HepG2 (cell line): ENCODE measurements around the gene WBP2NL. TPM values are rescaled to one million over a fixed set of nuclear protein-coding genes. Genes with fewer than 3 reads are reported as not detected.

Experiments used
- ATAC-seq: fragments of 200-7000 bp; cut with Tn5 transposase; 3 replicates; pipeline ENCODE4 v1.9.1; 2020; ENCODE audit warnings: mild to moderate bottlenecking, moderate library complexity
- BruUV-seq: library from RNA; stranded (reverse); fragments of 400-500 nt; replicated peaks from 2 replicates; lab custom pipeline; 2021; lab: Mats Ljungman, UMichigan
- CTCF ChIA-PET: fragments of 300-600 bp; formaldehyde crosslinking; extraction: SDS; loops from one replicate; lab custom pipeline; 2021; ENCODE audit warnings: low total read pairs, inconsistent platforms, low intra/inter-chr PET ratio; lab: Yijun Ruan, JAX
- POLR2A ChIA-PET: fragments of 350-600 bp; sonication (Branson Sonifier 250); formaldehyde crosslinking; loops from one replicate; lab custom pipeline; 2020; ENCODE audit warnings: antibody characterized with exemption, inconsistent platforms; lab: Yijun Ruan, JAX
- DNase-seq: peaks from one replicate; pipeline ENCODE4 v3.0.0-alpha.2; 2015; ENCODE audit warnings: low spot score
- FAIRE-seq: peaks from 3 replicates; lab custom pipeline; 2011; peaks lifted over from hg19 to GRCh38; lab: Jason Lieb, UNC
- H2AFZ ChIP-seq: one replicate; pipeline ENCODE4 v1.6.1; 2011; ENCODE audit warnings: low read length, inconsistent platforms
- H3K27ac ChIP-seq: fragments of 300-600 bp; 3 replicates; pipeline ENCODE4 v1.8.0; 2011; ENCODE audit warnings: mixed run types, mild to moderate bottlenecking, mixed read lengths, low read length, inconsistent platforms; ENCODE audit not compliant: insufficient read depth; ENCODE audit errors: extremely low read length
- H3K27me3 ChIP-seq, 2 experiments: fragments of 200-600 bp in 1 of 2; 2 replicates in 1 of 2; 3 replicates in 1 of 2; pipeline versions ENCODE4 v1.6.0 to v1.8.0; 2011; ENCODE audit warnings: low read length in 2 of 2, mild to moderate bottlenecking in 2 of 2, moderate library complexity in 2 of 2, inconsistent platforms in 1 of 2; ENCODE audit not compliant: insufficient read depth in 2 of 2, control insufficient read depth in 1 of 2
- H3K36me3 ChIP-seq, 2 experiments: fragments of 200-600 bp in 1 of 2; replicated peaks in 1 of 2; 2 replicates in 1 of 2; 3 replicates in 1 of 2; pipeline versions ENCODE4 v1.5.1 to v1.8.0; 2011; ENCODE audit warnings: low read length in 2 of 2, inconsistent platforms in 1 of 2; ENCODE audit not compliant: insufficient read depth in 2 of 2, control insufficient read depth in 1 of 2
- H3K4me1 ChIP-seq: 2 replicates; pipeline ENCODE4 v1.5.1; 2012; ENCODE audit warnings: low read length, inconsistent platforms; ENCODE audit not compliant: insufficient read depth
- H3K4me2 ChIP-seq: 2 replicates; pipeline ENCODE4 v1.6.0; 2011; ENCODE audit warnings: low read depth, low read length, inconsistent platforms
- H3K4me3 ChIP-seq, 3 experiments: fragments of 200-600 bp in 1 of 3; sonication (generic), shearing (Covaris generic) in 1 of 3; replicated peaks in 1 of 3; 2 replicates each; pipeline ENCODE4 v1.5.1; 2011 to 2016; ENCODE audit warnings: low read length in 3 of 3, inconsistent platforms in 2 of 3, low read depth in 2 of 3, mild to moderate bottlenecking in 2 of 3, control low read depth in 1 of 3, mixed read lengths in 1 of 3; ENCODE audit not compliant: insufficient read depth in 1 of 3
- H3K79me2 ChIP-seq: one replicate; pipeline ENCODE4 v1.6.1; 2011; ENCODE audit warnings: low read length, inconsistent platforms; ENCODE audit not compliant: insufficient read depth
- H3K9ac ChIP-seq: 2 replicates; pipeline ENCODE4 v1.6.0; 2011; ENCODE audit warnings: mild to moderate bottlenecking, low read depth, low read length, inconsistent platforms; ENCODE audit not compliant: insufficient read depth
- H3K9me3 ChIP-seq: 2 replicates; pipeline ENCODE4 v1.5.1; 2012; ENCODE audit warnings: mild to moderate bottlenecking, low read length
- H4K20me1 ChIP-seq: 2 replicates; pipeline ENCODE4 v1.6.0; 2011; ENCODE audit warnings: inconsistent platforms, mild to moderate bottlenecking, low read length, moderate library complexity; ENCODE audit not compliant: insufficient read depth
- DMAP1 ChIP-seq: IDR thresholded peaks from 2 replicates; pipeline ENCODE4 v1.6.1; 2016
- GATA4 ChIP-seq: sonication (generic); IDR thresholded peaks from 2 replicates; pipeline ENCODE4 v1.6.1; 2016; ENCODE audit warnings: antibody characterized with exemption, low read depth, borderline replicate concordance
- KDM6A ChIP-seq: IDR thresholded peaks from 2 replicates; pipeline ENCODE4 v1.6.1; 2016; ENCODE audit warnings: low read depth
- MEIS1 ChIP-seq: sonication (generic); formaldehyde crosslinking; IDR thresholded peaks from 2 replicates; pipeline ENCODE4 v1.9.0; 2021; ENCODE audit warnings: mild to moderate bottlenecking, missing genetic modification reagents, moderate library complexity, borderline replicate concordance
- MLX ChIP-seq: IDR thresholded peaks from 2 replicates; pipeline ENCODE4 v1.6.1; 2016
- PCBP2 ChIP-seq: fragments of 200-400 bp; formaldehyde crosslinking; optimal IDR thresholded peaks from 2 replicates; pipeline ENCODE3; 2018; ENCODE audit warnings: low read length, low read depth; ENCODE audit not compliant: poor library complexity, severe bottlenecking
- PLRG1 ChIP-seq: fragments of 450-650 bp; conservative IDR thresholded peaks from 2 replicates; pipeline ENCODE4 v1.6.1; 2016
- REL ChIP-seq: sonication (generic); formaldehyde crosslinking; conservative IDR thresholded peaks from 2 replicates; pipeline ENCODE4 v1.8.0; 2022; ENCODE audit warnings: mild to moderate bottlenecking, missing genetic modification reagents, moderate library complexity
- RELA ChIP-seq: sonication (generic); formaldehyde crosslinking; IDR thresholded peaks from 2 replicates; pipeline ENCODE4 v1.4.0; 2020; ENCODE audit warnings: missing genetic modification reagents
- RFXANK ChIP-seq: IDR thresholded peaks from 2 replicates; pipeline ENCODE4 v1.6.1; 2016
- SSRP1 ChIP-seq: IDR thresholded peaks from 2 replicates; pipeline ENCODE4 v1.6.1; 2016; ENCODE audit warnings: control low read depth
- WIZ ChIP-seq: sonication (generic); formaldehyde crosslinking; IDR thresholded peaks from 2 replicates; pipeline ENCODE4 v1.5.1; 2020; ENCODE audit warnings: mild to moderate bottlenecking, missing genetic modification reagents
- ZBTB3 ChIP-seq: sonication (generic); formaldehyde crosslinking; IDR thresholded peaks from 2 replicates; pipeline ENCODE4 v1.4.0; 2020; ENCODE audit warnings: low read depth, mild to moderate bottlenecking, moderate library complexity, missing genetic modification reagents, borderline replicate concordance
- ZNF256 ChIP-seq: sonication (generic); formaldehyde crosslinking; conservative IDR thresholded peaks from 2 replicates; pipeline ENCODE4 v1.4.0; 2020; ENCODE audit warnings: missing genetic modification reagents
- ZNF484 ChIP-seq: sonication (generic); formaldehyde crosslinking; IDR thresholded peaks from 2 replicates; pipeline ENCODE4 v1.5.1; 2020; ENCODE audit warnings: mild to moderate bottlenecking, low read depth, missing genetic modification reagents, borderline replicate concordance
- ZNF569 ChIP-seq: sonication (generic); formaldehyde crosslinking; IDR thresholded peaks from 2 replicates; pipeline ENCODE4 v1.5.0; 2020; ENCODE audit warnings: mild to moderate bottlenecking, missing genetic modification reagents, moderate library complexity, borderline replicate concordance
- ZNF879 ChIP-seq: sonication (generic); formaldehyde crosslinking; IDR thresholded peaks from 2 replicates; pipeline ENCODE4 v1.8.1; 2023; ENCODE audit warnings: missing genetic modification reagents
- WGBS: methylation state at CpG from one replicate; pipeline ENCODE4 v1.1.6; 2017; ENCODE audit warnings: low lambda C conversion rate; 5-methylcytosine and 5-hydroxymethylcytosine counted together
- in situ Hi-C: cut with HindIII; loops from 2 replicates; pipeline ENCODE4 v1.10.0; 2017; ENCODE audit warnings: low pct_unique_long_range_greater_than_20kb; ENCODE audit not compliant: extremely low pct_ligation_motif_present
- intact Hi-C: fragments of 100-400 bp; cut with micrococcal nuclease; formaldehyde crosslinking; loops from one replicate; pipeline ENCODE4 v1.10.0; 2022; ENCODE audit not compliant: unreplicated experiment
- polyA plus RNA-seq, 8 experiments: library from polyadenylated mRNA; depleted of rRNA in 3 of 8; stranded (reverse) in 7 of 8; unstranded in 1 of 8; fragments of >200 nt; fragmentation: Illumina TruSeq in 4 of 8; extraction: Trizol in 4 of 8; gene quantifications; 2 replicates each; pipeline versions ENCODE4 v1.2.1 to v1.2.3, GENCODE V29; 2011 to 2016; ENCODE audit warnings: low read depth in 4 of 8, missing spikeins in 1 of 8, mixed read lengths in 1 of 8; ENCODE audit not compliant: insufficient read depth in 1 of 8
- total RNA-seq, 5 experiments: library from RNA; depleted of rRNA; stranded (reverse); fragments of >200 nt; fragmentation: Illumina TruSeq; extraction: Trizol; gene quantifications; 2 replicates each; pipeline ENCODE4 v1.2.3, GENCODE V29; 2016; ENCODE audit warnings: low read depth in 1 of 5
- TF ChIP-seq, protein P1 (sequence below): sonication (generic); formaldehyde crosslinking; IDR thresholded peaks from 2 replicates; pipeline ENCODE4 v1.5.0; 2020; ENCODE audit warnings: mild to moderate bottlenecking, missing genetic modification reagents
- TF ChIP-seq, protein P2 (sequence below), 2 experiments: sonication (generic) in 1 of 2; formaldehyde crosslinking in 1 of 2; IDR thresholded peaks; 2 replicates each; pipeline versions ENCODE4 v1.4.0 to v1.6.1; 2018 to 2020; ENCODE audit warnings: missing genetic modification reagents in 2 of 2, borderline replicate concordance in 1 of 2, low read depth in 1 of 2, mild to moderate bottlenecking in 1 of 2, missing biosample characterization in 1 of 2
- TF ChIP-seq, protein P3 (sequence below): sonication (generic); formaldehyde crosslinking; IDR thresholded peaks from 2 replicates; pipeline ENCODE4 v1.5.0; 2020; ENCODE audit warnings: mild to moderate bottlenecking, missing genetic modification reagents

The WBP2NL gene
- total and polyA plus RNA-seq, 2 of the 13 experiments (the other 11 are each of a cell fraction or from before 2014, with no cell fraction given) = not detected

GRCh38 chr22:41970601-41971000, 28.0 kb upstream of the WBP2NL start:
- no peaks in the 10 kb centered on the region for H3K36me3 ChIP-seq
- no peak for FAIRE-seq
- peaks cover 11% of the 10 kb centered on the region; the same call in 1 of the 2 replicates for H3K4me1 ChIP-seq
- no peak overlapping the region for H3K9ac ChIP-seq
- CTCF ChIA-PET = no interaction called here
- intact Hi-C loops (no loop called here), in situ Hi-C loops (loop anchor here (25.0 kb wide), 1 partner anchor 467 kb away; the partner anchor contains the start of gene NFAM1)
- H3K27ac ChIP-seq = no peak overlapping the region
- H3K4me3 ChIP-seq = no peak overlapping the region
- no peak overlapping the region for H3K4me2 ChIP-seq
- ATAC-seq = no peak
- no peak for DNase-seq
- peaks cover 3 to 42% of the 10 kb centered on the region in 2 experiments; a peak in 4 of 5 replicates for H3K27me3 ChIP-seq
- 0% methylated on average over 1 of the region's 2 CpGs for WGBS
- BruUV-seq = no TSS peak
- H3K9me3 ChIP-seq = no peaks in the 10 kb centered on the region
- no peaks in the 10 kb centered on the region for H3K79me2 ChIP-seq
- POLR2A ChIA-PET = no interaction called here
- H4K20me1 ChIP-seq = no peaks in the 10 kb centered on the region
- H2AFZ ChIP-seq = no peak overlapping the region
- TF ChIP-seq, protein P1, sequence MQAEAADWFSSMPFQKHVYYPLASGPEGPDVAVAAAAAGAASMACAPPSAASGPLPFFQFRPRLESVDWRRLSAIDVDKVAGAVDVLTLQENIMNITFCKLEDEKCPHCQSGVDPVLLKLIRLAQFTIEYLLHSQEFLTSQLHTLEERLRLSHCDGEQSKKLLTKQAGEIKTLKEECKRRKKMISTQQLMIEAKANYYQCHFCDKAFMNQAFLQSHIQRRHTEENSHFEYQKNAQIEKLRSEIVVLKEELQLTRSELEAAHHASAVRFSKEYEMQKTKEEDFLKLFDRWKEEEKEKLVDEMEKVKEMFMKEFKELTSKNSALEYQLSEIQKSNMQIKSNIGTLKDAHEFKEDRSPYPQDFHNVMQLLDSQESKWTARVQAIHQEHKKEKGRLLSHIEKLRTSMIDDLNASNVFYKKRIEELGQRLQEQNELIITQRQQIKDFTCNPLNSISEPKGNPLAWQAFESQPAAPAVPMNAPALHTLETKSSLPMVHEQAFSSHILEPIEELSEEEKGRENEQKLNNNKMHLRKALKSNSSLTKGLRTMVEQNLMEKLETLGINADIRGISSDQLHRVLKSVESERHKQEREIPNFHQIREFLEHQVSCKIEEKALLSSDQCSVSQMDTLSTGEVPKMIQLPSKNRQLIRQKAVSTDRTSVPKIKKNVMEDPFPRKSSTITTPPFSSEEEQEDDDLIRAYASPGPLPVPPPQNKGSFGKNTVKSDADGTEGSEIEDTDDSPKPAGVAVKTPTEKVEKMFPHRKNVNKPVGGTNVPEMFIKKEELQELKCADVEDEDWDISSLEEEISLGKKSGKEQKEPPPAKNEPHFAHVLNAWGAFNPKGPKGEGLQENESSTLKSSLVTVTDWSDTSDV (CRISPR knock-in tag) = no peak
- TF ChIP-seq, protein P2, sequence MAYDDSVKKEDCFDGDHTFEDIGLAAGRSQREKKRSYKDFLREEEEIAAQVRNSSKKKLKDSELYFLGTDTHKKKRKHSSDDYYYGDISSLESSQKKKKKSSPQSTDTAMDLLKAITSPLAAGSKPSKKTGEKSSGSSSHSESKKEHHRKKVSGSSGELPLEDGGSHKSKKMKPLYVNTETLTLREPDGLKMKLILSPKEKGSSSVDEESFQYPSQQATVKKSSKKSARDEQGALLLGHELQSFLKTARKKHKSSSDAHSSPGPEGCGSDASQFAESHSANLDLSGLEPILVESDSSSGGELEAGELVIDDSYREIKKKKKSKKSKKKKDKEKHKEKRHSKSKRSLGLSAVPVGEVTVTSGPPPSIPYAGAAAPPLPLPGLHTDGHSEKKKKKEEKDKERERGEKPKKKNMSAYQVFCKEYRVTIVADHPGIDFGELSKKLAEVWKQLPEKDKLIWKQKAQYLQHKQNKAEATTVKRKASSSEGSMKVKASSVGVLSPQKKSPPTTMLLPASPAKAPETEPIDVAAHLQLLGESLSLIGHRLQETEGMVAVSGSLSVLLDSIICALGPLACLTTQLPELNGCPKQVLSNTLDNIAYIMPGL (CRISPR knock-in tag; IDR thresholded peaks at IDR 0.05; ENCODE audit: borderline replicate concordance in 1 of 2, low read depth in 1 of 2) = no peak
- TF ChIP-seq MLX (no peak), PLRG1 (no peak), GATA4 (no peak), ZBTB3 (no peak), ZNF484 (CRISPR knock-in tag) (no peak), MEIS1 (CRISPR knock-in tag) (no peak), SSRP1 (CRISPR knock-in tag) (no peak), KDM6A (no peak), WIZ (no peak), RFXANK (CRISPR knock-in tag) (no peak), ZNF569 (no peak), ZNF879 (no peak), DMAP1 (no peak), ZNF256 (CRISPR knock-in tag) (no peak), PCBP2 (no peak), REL (CRISPR knock-in tag) (no peak), RELA (CRISPR knock-in tag) (no peak)
- TF ChIP-seq, protein P3, sequence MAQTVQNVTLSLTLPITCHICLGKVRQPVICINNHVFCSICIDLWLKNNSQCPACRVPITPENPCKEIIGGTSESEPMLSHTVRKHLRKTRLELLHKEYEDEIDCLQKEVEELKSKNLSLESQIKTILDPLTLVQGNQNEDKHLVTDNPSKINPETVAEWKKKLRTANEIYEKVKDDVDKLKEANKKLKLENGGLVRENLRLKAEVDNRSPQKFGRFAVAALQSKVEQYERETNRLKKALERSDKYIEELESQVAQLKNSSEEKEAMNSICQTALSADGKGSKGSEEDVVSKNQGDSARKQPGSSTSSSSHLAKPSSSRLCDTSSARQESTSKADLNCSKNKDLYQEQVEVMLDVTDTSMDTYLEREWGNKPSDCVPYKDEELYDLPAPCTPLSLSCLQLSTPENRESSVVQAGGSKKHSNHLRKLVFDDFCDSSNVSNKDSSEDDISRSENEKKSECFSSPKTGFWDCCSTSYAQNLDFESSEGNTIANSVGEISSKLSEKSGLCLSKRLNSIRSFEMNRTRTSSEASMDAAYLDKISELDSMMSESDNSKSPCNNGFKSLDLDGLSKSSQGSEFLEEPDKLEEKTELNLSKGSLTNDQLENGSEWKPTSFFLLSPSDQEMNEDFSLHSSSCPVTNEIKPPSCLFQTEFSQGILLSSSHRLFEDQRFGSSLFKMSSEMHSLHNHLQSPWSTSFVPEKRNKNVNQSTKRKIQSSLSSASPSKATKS (CRISPR knock-in tag) = no peak
- TF ChIP-seq, all 625 proteins: peak for 0
